ENCODE measurements around the gene NAIF1.
"Not testable (repeated sequence)": the region's sequence is repeated elsewhere in the genome, so short reads cannot be mapped to it uniquely, and the experiment has no call there.

Gene NAIF1

DNA sequence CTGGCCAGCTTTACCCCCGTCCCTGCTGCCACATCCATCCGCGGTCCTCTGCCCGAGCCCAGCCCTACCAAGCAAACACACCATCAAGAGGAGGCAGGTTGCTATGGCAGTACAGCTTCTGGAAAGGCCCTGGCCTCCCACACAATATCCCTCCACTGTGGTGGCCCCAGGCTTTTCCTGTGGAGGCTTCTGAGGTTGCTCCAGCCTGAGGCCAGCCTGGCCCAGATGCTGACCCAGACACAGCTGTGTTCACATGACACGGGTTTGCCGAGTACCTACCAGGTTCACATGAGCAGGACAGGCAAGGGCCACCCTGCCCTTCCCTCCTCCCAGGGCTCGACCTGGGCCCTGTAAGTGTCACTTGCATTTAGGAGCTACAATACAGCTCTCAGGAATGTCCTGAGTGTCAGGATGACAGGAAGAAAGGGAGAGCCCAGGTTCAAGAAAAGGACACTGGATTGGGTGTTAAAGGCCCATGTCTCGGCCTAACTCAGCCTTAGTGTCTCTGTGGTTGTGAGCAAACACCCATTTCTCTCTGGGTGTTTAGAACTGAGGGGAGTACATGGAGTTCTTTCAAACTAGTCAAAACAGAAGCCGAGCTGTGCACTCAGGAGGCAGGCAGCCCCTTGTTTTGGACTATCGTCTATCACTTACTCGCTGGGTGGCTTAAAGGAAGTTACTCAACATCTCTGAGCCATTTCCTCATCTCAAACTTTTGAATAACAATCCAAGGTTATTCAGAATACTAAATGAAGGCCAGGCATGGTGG lies 40.2 kb downstream of the NAIF1 start:
- DNase-seq (ENCODE audit: low spot score) = no peak

DNA sequence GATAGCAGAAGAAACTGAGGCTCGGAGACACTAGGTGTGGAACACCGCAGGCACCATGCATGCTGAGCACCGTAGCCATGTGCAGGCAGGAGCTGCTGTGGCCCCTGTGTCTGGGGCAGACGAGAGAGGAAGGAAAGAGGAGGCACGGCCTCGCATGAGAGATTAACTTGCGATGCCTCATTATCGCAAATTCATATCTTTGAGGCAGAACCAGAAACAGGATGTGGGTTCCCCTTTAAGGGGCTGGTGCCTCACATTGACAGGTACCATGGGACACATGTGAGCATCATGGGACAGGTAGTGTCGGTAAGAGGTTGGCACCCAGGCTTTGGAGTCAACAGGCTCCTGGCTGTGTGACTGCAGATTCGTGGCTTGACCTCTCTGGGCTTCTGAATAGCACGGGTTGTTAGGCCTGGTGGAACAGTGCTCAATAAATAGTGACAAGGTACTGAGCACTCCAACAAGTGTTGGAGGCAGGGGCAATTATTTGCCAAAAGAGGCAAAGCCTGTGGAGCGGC lies 40.8 kb downstream of the NAIF1 start:
- DNase-seq (ENCODE audit: low spot score) (no peak), FAIRE-seq (no peak)

More for the DNA sequence above, 40.2 kb downstream of the NAIF1 start:
- no peak for FAIRE-seq

DNA sequence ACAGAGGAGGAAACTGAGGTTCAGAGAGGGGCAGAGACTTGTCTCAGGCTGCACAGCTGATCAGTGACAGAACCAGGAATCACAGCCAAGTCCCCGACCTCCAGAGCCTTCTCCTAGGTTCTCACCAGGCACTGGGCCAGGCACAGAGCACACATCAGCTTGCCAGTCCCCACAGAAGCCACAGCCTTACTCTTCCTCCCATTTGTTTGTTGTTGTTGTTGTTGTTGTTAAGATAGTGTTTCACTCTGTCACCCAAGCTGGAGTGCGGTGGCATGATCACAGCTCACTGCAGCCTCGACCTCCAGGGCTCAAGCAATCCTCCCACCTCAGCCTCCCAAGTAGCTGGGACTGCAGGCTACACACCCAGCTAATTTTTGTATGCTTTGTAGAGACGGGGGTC lies 41.4 kb downstream of the NAIF1 start:
- FAIRE-seq = no peak

DNA sequence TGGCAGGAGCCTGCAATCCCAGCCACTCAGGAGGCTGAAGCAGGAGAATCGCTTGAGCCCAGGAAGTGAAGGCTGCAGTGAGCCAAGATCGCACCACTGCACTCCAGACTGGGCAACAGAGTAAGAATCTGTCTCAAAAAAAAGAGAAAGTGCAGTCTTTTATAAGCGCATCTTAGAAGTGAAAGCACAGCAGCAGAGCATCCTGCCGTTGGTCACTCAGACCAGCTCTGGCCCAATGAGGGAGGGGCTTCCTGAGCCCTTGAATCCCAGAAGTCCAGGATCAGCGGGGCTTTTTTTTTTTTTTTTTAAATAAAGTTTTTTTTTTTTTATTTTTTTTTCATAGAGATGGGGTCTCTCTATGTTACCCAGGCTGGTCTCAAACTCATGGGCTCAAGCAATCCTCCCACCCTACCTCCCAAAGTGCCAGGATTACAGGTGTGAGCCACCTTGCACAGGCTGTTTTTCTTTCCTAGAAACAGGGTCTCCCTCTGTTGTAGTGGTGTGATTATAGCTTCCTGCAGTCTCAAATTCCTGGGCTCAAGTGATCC lies 42.3 kb downstream of the NAIF1 start:
- no peak for FAIRE-seq
- DNase-seq (ENCODE audit: low spot score) = no peak

More for the DNA sequence above, 41.4 kb downstream of the NAIF1 start:
- no peak for DNase-seq (ENCODE audit: low spot score)

DNA sequence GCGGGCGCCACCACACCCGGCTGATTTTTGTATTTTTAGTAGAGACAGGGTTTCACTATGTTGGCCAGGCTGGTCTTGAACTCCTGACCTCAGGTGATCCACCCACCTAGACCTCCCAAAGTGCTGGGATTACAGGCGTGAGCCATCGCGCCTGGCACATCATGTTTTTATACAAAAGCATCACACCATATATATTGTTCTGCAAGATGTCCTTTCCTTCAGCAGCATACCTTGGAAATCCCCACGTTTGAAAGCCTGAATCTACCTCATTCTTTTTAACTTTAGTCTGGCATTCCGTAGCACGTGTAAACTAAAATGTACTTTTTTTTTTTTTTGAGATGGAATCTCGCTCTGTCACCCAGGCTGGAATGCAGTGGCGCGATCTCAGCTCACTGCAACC lies 43.4 kb downstream of the NAIF1 start:
- not testable (repeated sequence) for FAIRE-seq; DNase-seq (ENCODE audit: low spot score)

DNA sequence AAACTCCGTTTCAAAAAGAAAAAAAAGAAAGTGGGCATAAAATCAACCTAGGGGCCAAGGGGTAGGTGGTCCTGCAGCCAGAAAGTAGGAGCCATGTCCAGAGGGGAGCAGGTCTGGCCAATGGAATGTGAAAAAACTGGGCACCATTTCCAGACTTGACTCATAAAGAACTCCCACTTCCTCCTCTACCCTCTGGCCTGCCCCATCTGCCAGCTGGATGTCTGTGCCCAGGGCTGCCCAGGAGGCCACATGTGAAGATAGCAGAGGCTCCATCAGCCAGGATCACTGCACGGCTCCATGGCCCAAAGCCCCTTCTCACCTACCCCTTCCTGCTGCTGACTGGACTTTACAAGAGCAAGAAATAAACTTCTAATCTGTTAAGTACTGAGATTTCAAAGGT lies 44.2 kb downstream of the NAIF1 start:
- FAIRE-seq (no peak), DNase-seq (ENCODE audit: low spot score) (peak; percentile 24)

DNA sequence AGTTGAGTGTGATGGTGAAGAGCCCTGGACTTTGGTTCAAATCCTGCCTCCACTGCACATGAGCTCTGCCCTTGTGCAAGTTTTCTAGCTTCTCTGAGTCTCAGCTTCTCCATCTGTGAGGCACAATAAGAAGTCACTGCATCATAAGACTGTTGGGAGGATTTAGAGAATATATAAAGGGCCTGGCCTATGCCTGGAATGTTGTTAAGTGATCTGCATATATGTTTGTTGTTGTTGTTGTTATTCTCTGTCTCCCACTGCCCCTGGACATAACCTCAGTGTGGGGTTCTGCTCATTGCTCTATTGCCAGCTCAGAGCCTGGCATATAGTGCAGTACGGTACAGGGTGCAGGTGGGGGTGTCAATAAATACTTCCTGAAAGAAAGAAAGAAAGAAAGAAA lies 46.0 kb downstream of the NAIF1 start:
- no peak for DNase-seq (ENCODE audit: low spot score)
- no peak for FAIRE-seq

DNA sequence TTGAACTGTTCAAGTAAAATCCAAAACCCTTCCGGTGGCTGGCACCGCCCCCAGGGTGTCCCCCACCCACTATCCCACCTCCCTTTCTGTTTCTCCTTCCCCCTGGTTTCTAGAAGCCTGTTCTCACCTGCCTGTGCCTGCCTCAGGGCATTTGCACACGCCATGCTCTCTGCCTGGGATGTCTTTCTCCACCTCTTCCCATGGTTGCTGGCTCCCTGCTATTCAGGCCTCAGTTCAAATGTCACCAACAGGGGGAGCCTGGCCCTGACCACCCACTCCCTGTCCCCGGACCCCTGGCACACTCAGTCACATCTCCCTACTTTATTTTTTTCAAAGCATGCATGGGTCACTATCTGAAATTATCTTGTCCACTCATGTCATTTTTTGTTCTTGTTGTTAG lies 46.4 kb downstream of the NAIF1 start:
- DNase-seq (ENCODE audit: low spot score) (no peak), FAIRE-seq (no peak)

DNA sequence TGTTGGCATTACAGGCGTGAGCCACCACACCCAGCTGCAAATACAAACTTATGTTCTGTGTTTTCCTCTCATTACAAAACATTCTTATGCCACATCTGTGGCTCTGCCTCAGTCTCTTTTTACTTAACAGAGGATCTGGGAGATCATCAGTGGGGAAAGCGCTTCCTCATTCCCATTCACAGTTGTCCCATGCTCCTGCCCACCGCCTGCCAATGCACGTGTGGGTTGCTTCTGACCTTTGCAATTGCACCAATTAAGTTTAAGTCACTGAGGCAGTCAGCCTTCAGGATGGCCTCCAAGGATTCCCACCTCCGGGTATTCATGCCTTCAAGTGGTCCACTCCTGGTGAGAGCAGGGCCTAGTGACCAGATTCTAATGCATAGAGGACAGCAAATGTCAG lies 51.4 kb downstream of the NAIF1 start:
- no peak for FAIRE-seq
- no peak for DNase-seq (ENCODE audit: low spot score)

Data from RCC 7860 (cell line).